HUES64 (cell line): ENCODE data around the gene PI4KA.
"Not testable (repeated sequence)": the region's sequence is repeated elsewhere in the genome, so short reads cannot be mapped to it uniquely, and the experiment has no call there.

Experiments
- H3K27ac ChIP-seq: 2 replicates; pipeline ENCODE4 v1.7.0; 2013; ENCODE audit warnings: low read depth, low read length, inconsistent platforms
- H3K27me3 ChIP-seq: 2 replicates; pipeline ENCODE4 v1.6.1; 2013; ENCODE audit warnings: mild to moderate bottlenecking, low read length; ENCODE audit not compliant: insufficient read depth
- H3K36me3 ChIP-seq: 2 replicates; pipeline ENCODE4 v1.6.1; 2013; ENCODE audit warnings: mild to moderate bottlenecking, low read length; ENCODE audit not compliant: insufficient read depth
- H3K4me1 ChIP-seq: 2 replicates; pipeline ENCODE4 v1.6.1; 2013; ENCODE audit warnings: mild to moderate bottlenecking, low read length, moderate library complexity; ENCODE audit not compliant: insufficient read depth
- H3K4me3 ChIP-seq: 2 replicates; pipeline ENCODE4 v1.5.1; 2013; ENCODE audit warnings: mild to moderate bottlenecking, low read length, moderate library complexity
- H3K9ac ChIP-seq: 2 replicates; pipeline ENCODE4 v1.6.1; 2013; ENCODE audit warnings: mild to moderate bottlenecking, low read depth, low read length
- H3K9me3 ChIP-seq: 2 replicates; pipeline ENCODE4 v1.6.1; 2013; ENCODE audit warnings: low read depth, low read length; ENCODE audit not compliant: insufficient read depth
- WGBS: fragments of 150-250, 120-280 bp; methylation state at CpG from one replicate; pipeline ENCODE4 v1.1.7; 2013; ENCODE audit warnings: missing lambda C conversion rate; 5-methylcytosine and 5-hydroxymethylcytosine counted together

Gene PI4KA

DNA sequence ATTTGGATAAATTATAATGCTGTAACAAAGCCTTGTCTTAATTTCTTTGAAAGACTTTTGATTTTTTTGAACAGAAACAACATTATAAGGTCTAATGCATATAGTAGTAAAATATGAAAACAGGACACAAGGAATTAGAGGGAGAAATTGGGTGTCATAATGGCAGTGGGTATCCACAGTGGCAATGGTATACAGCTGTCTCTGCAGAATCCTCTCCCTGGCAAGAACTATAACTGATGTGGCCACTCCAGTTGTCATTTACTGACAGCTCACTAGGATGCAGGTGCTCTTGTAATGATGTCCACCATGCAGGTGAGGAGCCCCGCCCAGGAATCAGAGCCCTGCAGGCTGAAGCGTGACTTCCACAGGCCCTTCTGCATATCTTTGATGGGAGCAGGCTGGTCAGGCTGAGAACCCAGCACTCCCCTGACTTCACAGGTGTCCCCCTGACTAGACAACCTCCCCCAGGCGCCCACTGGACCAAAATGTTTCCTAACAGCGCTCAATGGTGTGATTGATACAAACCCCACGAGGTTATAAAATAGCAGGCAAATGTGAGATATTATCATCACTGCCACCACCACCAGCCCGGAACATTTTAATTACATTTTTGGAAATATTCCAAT lies 117.5 kb downstream of the PI4KA start:
- Histone ChIP-seq H3K27me3 (no peaks in the 10 kb centered on the region), H3K27ac (no peak overlapping the region), H3K9ac (no peak overlapping the region), H3K9me3 (no peaks in the 10 kb centered on the region; the same call in 1 of the 2 replicates), H3K36me3 (peaks cover 15% of the 10 kb centered on the region; the same call in 1 of the 2 replicates), H3K4me3 (no peak overlapping the region), H3K4me1 (no peaks in the 10 kb centered on the region)
- 91% methylated on average over 6 of the region's 6 CpGs for WGBS

- H3K27ac ChIP-seq, result no peak overlapping the region
- no peaks in the 10 kb centered on the region for H3K4me1 ChIP-seq
- no peaks in the 10 kb centered on the region for H3K27me3 ChIP-seq
- H3K9ac ChIP-seq, result no peak overlapping the region
- peaks cover 13% of the 10 kb centered on the region; the same call in 1 of the 2 replicates for H3K36me3 ChIP-seq
- WGBS, result 100% methylated on average over 2 of the region's 2 CpGs
- H3K4me3 ChIP-seq, result no peak overlapping the region
- no peaks in the 10 kb centered on the region; the same call in 1 of the 2 replicates for H3K9me3 ChIP-seq
These were observed 118.2 kb downstream of the PI4KA start for GRCh38 chr22:20740222-20740951.

DNA sequence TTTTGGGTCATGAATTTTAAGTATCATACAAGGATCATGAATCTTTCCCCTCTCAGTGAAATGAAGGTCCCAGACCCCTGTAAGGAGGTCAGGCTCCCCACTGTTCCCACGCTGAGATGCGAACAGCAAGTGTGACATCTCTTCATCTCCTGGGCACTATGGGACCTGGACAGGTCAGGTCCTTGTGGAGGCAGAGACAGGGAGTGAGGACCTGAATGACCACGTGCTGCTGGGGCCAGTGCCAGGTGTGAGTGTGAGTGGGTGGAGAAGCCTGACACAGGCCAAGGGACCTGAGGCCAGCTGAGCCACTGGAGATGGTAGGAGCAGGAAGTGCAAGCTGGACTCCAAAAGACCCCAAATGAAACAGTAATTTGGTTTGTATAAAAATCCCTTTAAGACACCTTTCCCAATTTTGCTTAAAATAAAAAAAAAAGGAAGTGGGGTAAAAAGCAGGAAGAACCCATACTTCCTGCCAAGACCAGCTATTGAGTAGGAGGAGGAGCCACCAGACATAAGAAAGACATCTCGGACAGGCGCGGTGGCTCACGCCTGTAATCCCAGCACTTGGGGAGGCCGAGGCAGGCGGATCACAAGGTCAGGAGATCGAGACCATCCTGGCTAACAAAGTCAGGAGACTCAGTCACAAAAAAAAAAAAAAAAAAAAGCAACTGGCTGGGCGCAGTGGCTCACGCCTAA lies 120.1 kb downstream of the PI4KA start:
- no peak overlapping the region for H3K9ac ChIP-seq
- H3K27me3 ChIP-seq, result no peaks in the 10 kb centered on the region
- H3K9me3 ChIP-seq, result no peaks in the 10 kb centered on the region; the same call in 1 of the 2 replicates
- 96% methylated on average over 12 of the region's 12 CpGs for WGBS
- no peak overlapping the region for H3K27ac ChIP-seq
- H3K4me1 ChIP-seq, result no peaks in the 10 kb centered on the region
- peaks cover 13% of the 10 kb centered on the region; the same call in 1 of the 2 replicates for H3K36me3 ChIP-seq
- no peak overlapping the region for H3K4me3 ChIP-seq

DNA sequence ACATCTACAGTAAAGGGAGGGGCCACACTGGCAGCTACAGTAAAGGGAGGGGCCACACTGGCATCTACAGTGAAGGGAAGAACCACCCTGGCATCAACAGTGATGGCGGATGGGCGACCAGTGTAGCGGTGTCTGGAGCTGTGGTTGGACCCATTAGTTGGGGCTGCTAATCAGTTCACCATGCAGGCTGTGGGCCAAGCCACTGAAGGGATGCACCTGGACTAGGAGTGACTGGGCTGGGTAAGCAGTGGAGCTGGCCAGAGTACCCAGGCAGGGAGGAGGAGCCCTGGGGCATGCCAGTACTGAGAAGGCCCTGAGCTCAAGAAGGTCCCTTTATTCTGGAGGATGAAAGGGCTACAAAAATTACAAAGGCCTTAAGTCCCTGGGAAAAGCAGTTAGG lies 121.7 kb downstream of the PI4KA start:
- not testable (repeated sequence) for H3K4me1 ChIP-seq, H3K36me3 ChIP-seq, H3K27ac ChIP-seq, H3K4me3 ChIP-seq, H3K9ac ChIP-seq, H3K27me3 ChIP-seq, H3K9me3 ChIP-seq
- 95% methylated on average over 3 of the region's 3 CpGs for WGBS

DNA sequence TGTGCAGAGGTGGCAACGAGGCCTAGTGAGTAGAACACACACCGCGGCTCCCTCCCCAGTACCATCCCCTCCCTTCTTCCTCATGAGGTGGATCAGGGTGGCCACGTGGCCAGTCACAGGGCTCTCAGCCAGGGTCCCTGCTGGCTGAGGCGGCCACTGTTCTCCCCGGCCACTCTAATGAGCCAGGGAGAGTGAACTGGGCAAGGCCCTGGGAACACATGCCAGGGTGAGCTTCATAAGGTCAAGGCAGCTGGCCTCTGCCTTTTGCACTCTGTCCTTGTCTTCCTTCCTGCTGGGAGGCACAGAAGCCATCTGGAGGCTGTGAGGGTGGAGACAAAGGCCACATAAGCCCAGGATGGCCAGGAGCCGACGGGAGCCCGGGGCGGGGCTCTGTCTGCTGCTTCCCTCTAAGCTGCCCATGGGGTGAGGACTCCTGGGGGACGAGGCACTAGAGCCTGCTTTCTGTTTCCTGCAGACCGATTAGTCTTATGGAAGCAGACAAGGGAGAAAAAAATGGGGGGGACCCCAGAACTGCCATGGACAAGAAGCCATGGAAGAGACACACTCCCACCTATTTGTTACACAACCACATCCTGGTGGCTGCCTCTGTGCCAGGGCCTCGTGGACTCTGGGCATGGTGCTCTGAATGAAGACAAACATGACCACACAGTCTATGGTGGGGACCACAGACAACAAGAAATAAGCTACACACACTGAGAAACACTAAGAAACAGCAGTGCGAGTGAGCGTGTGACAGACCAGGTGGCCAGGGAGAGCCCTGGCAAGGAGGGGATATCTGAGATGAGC lies 123.1 kb downstream of the PI4KA start:
- H3K4me3 ChIP-seq, H3K9me3 ChIP-seq, H3K4me1 ChIP-seq, H3K27me3 ChIP-seq, H3K27ac ChIP-seq, H3K36me3 ChIP-seq, H3K9ac ChIP-seq: not testable (repeated sequence)
- WGBS, result 94% methylated on average over 9 of the region's 15 CpGs

GRCh38 chr22:20732431-20732830 lies 126.2 kb downstream of the PI4KA start:
- 94% methylated on average over 3 of the region's 8 CpGs for WGBS

DNA sequence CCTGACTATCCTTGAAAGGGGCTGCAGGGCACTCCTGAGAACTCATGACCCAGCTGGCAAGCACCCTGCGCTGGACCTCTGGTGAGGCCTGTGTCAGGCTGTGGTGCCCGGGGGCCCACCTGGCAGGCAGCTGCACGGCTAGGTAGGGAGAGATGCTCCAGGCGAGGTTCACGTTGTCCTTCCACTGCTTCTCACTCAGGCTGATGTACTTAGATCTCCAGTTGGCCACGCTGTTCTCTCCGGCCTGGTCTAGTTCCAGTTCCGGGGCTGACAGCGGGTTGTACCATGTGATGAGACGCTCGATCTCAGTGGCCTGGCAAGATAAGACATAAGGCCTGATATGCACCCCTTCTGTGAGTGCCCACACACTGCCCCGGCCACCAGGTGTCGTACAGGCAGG lies 129.4 kb downstream of the PI4KA start:
- Histone ChIP-seq H3K9ac (no peak overlapping the region), H3K27ac (no peak overlapping the region), H3K36me3 (peaks cover 20% of the 10 kb centered on the region), H3K27me3 (no peaks in the 10 kb centered on the region), H3K4me1 (no peaks in the 10 kb centered on the region), H3K9me3 (no peaks in the 10 kb centered on the region), H3K4me3 (no peak overlapping the region)
- WGBS, result 97% methylated on average over 13 of the region's 13 CpGs

More at GRCh38 chr22:20732431-20732830, 126.2 kb downstream of the PI4KA start:
- H3K4me3 ChIP-seq, H3K27ac ChIP-seq, H3K9me3 ChIP-seq, H3K27me3 ChIP-seq, H3K4me1 ChIP-seq, H3K9ac ChIP-seq: not testable (repeated sequence)
- peaks cover 17% of the 10 kb centered on the region for H3K36me3 ChIP-seq

GRCh38 chr22:20728523-20729190 lies 130.0 kb downstream of the PI4KA start:
- no peaks in the 10 kb centered on the region for H3K27me3 ChIP-seq
- H3K4me3 ChIP-seq, result no peak overlapping the region
- 93% methylated on average over 10 of the region's 10 CpGs for WGBS
- no peaks in the 10 kb centered on the region for H3K4me1 ChIP-seq
- H3K27ac ChIP-seq, result no peak overlapping the region
- H3K9me3 ChIP-seq, result no peaks in the 10 kb centered on the region
- H3K9ac ChIP-seq, result no peak overlapping the region
- H3K36me3 ChIP-seq, result peaks cover 20% of the 10 kb centered on the region

DNA sequence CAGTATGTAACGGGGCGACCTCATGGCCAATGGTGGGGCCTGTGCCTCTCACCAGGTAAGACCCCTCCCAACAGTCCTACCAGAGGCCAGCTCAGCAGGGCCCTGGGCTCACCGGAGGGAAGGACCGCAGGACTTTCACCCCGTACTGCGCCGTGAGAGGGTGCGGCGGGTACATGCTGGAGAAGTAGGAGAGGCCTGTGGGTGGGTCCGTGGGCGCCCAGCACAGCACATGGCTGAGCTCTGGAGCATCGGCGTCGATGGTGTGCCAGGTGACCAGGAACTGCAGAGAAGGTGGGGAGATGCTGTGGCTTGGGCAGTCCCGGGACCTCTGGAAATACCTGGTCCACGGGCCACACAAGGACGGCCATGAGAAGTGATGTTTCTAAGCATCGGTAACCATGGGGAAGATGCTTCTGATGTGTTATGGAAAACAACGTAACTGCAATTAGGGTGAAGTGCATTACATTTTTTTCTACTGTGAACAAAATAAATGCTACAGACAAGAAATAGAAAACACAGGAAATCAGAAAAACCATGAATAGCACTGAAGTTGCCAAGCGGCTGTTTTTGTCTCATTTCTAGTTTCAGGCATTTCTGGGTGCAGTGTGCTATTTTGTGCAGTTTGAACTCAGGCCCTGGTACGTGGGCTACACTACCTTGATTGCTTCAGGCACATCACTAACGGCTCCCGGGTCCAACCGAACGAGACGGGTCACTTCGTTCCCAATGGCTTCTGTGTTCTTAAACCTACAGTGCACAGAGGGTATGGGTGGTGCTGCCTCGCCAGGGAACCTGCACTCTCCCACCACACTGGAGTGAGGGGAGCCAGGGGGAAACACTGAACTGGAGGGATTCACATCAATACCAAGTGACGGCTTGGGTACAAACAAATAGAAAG lies 131.2 kb downstream of the PI4KA start:
- 93% methylated on average over 29 of the region's 29 CpGs for WGBS
- no peak overlapping the region for H3K4me3 ChIP-seq

More for the DNA sequence above, 131.2 kb downstream of the PI4KA start:
- Histone ChIP-seq H3K36me3 (peaks cover 20% of the 10 kb centered on the region), H3K9me3 (no peaks in the 10 kb centered on the region), H3K27ac (no peak overlapping the region), H3K4me1 (no peaks in the 10 kb centered on the region), H3K9ac (no peak overlapping the region), H3K27me3 (no peaks in the 10 kb centered on the region)
